HG03066 (cell line): ENCODE results near the gene RAMP2.

Experiments used
- ATAC-seq: cut with Tn5 transposase; IDR thresholded peaks from one replicate; pipeline ENCODE4 v1.9.1; 2021; ENCODE audit warnings: low read depth; ENCODE audit not compliant: unreplicated experiment

The RAMP2 gene

DNA sequence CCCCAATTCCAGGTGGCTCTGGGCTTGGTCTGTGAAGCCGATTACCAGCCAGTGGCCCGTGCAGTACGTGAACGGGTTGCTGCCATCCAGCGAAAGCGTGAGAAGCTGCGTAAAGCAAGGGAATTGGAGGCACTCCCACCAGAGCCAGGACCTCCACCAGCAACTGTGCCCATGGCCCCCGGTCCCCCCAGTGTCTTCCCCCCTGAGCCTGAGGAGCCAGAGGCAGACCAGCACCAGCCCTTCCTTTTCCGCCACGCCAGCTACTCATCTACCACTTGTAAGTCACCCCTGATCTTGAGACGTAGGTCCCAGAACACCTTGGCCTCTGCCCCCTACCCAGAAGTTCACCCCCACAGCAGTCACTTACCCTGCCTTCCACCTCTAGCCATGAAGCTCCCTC, 26.2 kb downstream of the RAMP2 start:
- ATAC-seq = no peak

DNA sequence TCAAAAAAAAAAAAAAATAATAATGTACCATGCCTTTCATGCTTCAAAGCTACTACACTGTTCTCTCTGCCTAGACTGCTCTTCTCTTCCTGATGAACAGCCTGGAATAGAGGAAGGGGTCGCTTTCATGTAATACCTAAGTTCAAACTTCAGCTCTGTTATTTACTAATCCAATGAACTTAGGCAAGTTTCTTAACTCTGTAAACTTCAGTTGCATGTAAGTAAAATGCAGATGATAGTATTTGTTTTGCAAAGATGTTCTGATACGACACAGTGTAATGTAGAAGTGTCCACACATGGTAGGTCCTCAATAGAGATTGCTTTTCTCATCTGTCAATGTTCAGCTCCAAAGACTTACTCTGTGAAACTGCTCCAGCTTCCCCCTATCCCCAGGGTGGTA, 30.9 kb downstream of the RAMP2 start:
- no peak for ATAC-seq

DNA sequence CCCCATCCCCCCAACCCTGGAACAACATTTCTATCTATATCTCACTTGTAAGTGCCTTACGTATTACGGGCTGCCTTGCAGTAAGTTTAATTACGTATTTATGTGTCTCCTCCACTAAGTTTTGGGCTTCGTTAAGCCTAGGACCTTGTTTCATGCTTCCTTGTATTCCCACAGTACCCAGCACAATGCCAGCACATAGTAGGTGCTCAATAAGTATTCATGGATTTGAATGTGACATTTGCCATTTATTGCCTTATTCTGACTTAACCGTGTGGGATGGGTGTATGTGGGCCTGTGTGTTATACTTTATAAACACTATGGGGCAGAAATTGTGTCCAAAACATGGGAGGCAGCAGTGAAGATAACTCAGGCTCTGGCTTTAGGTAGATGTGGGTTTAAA, 31.5 kb downstream of the RAMP2 start:
- ATAC-seq = no peak

DNA sequence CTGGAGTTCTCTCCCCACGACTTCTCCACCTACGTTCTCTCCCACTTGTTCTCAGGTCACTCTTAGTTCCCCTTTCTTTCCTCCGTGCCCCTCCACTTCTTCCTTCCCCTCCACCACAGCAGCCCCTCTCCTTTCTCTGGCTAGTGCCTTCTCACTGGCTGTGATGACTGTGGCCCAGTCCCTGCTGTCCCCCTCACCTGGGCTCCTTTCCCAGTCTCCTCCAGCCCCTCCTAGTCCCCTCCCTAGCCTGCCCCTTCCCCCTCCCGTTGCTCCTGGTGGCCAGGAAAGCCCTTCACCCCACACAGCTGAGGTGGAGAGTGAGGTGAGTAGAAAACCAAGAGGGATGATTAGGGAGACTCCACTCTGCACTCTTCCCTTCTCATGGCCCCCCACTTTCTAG, 34.0 kb downstream of the RAMP2 start:
- no peak for ATAC-seq

DNA sequence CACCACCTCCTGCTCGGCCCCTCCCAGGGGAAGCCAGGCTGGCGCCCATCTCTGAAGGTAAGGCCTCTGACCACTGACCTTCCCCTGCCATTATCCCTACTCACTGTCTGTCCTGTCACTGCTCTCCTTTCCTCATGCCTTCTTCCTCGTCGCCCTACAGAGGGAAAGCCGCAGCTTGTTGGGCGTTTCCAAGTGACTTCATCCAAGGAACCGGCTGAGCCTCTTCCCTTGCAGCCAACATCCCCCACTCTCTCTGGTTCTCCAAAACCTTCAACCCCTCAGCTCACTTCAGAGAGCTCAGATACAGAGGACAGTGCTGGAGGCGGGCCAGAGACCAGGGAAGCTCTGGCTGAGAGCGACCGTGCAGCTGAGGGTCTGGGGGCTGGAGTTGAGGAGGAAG, 34.4 kb downstream of the RAMP2 start:
- no peak for ATAC-seq

DNA sequence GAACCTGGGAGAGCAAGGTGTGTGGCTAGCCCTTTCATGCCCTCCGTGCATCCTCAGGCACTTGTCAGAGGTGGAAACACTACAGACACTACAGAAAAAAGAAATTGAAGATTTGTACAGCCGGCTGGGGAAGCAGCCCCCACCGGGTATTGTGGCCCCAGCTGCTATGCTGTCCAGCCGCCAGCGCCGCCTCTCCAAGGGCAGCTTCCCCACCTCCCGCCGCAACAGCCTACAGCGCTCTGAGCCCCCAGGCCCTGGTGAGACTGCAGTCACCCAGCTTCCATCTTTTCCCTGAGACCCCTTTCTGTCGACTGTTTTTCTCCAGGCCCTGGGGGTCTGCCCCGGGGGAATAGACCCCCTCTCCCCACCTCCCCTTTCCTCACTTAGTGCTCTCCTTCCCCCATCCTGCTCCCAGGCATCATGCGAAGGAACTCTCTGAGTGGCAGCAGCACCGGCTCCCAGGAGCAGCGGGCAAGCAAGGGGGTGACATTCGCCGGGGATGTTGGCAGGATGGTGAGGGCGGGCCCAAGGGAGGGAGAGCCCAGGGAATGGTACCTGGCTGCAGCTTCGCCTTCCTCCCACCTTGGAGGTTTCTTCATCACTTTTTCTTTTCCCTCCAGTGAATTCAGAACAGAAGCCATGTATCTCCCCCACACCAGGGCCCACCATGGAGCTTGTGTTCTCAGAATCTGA, 35.2 kb downstream of the RAMP2 start:
- ATAC-seq = no peak

DNA sequence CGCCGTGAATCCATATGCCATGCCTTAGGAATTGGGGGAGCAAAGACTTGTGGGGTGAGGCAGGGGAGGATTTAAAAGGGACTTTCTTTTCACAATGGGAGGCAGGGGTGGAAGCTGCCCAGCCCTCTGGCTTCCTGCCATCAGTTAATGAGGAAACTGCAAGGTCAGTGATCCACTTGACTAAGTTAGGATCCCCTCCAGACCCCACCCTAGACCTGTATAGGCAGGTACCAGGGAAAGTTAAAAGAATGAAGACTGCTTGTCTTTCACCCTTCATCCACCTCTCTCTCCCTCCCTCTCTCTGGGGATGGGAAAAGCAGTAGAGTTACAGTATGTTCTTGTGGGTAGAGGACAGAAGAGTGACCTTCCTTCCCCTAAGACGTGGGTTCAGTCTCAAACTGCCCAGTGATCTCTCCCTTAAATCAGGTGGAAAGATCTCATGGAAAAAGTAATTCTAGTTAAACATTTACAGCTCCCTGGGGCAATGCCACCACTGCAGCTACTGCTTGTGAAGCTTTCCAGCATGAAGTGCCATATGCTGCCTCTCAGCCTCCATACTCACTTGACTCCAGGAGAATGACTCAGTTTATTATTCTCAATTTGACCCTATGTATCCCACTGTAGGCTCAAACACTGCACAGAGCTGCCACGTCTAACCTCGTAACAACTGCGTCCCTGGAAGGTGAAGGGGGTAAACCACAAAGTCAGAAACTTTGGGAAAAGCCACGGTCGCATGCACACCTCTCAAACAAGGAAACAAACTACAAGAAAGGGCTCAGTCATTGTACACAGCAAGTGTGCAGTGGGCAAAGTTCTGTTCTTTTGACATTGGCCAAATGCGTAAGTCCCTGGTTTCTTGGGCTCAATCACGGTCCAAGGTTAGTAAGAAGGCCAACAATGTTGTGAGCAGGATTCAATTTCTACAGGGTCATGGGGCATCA, 36.3 kb downstream of the RAMP2 start:
- no peak for ATAC-seq

DNA sequence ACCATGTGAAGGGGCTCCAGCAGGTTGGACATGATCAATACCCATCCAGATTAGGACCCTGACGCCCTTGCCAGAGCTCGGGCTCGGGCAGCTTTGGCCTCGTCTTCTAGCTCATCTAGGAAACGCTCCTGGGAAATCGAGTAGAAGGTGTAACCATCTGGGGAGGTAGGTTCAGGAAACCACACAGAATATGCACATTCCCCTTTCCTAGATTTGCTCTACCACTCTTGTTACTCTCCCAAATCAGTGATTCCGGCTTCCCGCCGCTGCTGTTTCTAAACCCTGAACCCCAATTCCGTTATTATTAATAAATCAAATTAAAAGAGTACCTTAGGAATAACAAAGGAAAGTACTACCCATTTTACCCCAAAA, 37.0 kb downstream of the RAMP2 start:
- no peak for ATAC-seq

DNA sequence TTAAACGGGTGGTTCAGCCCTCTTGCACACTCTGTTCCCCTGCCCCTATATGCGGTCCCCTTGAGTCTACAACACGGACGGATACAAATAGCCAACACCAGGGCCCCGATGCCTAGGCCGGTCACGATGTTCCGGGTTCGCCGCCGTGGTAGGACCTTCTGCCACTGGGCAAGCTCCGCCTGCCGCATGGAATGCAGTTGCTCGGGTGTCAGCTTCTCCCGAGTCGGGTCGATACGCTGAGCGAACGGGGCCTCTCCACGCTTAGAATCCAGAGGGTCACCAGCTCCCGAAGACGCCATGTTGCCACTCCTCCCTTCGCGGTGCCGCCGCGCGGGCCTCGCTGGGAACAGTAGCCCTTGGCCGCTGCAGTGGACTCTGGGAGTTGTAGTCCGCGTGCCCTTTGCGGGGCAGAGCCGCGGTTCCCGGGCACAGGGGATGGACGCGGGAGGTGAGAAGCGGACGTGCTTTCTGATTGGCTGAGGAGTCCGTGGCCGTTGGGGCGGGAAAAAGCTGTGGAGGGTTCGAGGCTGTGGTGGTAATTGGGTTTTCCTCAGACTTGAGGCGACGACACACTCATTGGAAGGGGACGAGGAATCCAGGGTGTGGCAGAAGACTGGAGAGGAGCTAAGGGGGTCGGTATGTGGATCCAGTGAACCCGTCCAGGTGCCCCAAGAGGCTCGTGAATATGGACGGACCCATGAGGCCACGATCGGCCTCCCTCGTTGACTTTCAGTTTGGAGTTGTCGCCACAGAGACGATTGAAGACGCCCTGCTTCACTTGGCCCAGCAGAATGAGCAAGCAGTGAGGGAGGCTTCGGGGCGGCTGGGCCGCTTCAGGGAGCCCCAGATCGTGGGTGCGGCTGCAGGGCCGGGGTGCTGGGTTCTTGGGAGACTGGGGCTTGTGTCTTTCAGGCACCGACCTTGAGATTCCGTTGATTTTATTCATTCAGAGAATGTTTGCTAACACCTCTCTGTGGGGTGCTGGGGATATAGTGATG, 37.7 kb downstream of the RAMP2 start, which contains the start of the genes CNTD1 and COA3:
Gene CNTD1, plus strand, starts transcription at position 479 of the 998 bp plus-strand sequence. Its CDS starts 207 bp downstream, at position 686.
Gene COA3, minus strand, starts transcription at position 322 of the 998 bp plus-strand sequence. Its CDS starts 23 bp downstream, at position 299.
- peak; percentile 79 for ATAC-seq

DNA sequence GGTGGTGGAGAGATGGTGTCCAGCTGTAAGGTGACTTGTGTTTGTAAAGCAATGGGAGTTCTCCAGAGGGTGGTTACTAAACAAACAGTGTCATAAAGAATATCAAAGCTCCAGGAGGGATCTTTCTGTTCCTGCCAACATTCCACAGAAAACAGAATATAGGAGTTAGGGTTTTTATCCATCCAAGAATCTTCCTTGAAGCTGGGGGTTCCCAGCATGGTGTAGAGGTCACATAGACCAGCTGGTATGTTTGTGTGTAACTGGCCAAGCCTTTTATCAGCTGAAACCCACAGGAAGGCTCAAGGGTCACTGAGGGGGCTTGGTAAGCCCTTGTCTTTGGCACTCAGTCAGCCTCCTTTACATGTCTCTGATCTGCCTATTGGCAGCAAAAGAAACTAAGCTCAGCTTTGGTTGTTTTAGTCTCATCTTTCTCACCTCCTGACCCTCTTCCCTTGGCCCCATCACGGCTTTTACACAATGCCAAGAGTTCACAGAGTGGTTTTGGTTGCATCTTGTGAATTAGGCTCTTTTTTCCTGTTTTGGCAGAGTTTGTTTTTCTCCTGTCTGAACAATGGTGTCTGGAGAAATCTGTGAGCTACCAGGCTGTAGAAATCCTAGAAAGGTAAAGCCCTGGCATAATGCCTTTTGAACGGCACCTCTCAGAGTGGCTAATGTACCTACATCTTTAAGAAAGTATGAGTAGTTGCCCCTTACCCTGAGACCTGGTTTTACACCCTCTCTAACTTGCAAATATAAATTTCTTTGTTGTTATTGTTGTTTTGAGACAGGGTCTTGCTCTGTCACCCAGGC, 42.3 kb downstream of the RAMP2 start:
- no peak for ATAC-seq

DNA sequence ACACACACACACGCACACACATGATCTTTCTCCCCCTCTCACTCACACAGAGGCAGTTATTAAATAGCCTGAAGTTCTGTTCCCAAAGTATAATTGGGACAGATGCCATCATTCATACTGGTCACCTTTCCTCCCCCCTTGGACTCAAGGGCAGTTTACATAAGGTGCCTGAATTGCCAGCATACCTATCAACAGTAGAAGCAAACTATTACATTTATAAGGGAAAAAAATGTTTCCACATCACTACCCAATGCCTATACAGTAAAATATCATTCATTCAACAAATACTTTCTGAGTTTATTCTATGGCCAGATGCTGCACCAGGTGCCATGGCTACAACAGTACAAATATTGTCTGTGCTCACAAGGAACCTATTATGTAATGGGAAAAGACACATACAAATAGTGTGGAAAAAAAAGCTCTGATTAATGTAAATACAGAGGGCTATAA, 43.9 kb downstream of the RAMP2 start:
- ATAC-seq = no peak

DNA sequence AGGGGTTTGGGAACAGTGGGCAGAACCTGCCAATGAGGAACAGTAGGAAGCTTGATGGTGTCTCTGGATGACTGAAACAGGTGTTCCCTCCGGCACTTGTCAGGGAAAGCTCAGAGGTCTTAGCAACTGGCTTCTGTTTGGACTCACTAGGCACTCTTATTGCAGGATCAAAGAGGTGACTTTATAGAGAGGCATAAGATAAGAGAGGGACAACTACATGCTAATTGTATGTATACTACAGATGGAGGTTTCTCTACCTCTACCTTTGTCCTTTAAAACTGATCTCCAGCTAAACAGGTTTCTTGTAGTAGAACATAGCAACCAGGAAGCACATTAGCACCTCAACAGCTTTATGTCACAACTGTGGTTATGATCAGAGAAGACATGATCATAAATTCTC, 45.2 kb downstream of the RAMP2 start:
- no peak for ATAC-seq

DNA sequence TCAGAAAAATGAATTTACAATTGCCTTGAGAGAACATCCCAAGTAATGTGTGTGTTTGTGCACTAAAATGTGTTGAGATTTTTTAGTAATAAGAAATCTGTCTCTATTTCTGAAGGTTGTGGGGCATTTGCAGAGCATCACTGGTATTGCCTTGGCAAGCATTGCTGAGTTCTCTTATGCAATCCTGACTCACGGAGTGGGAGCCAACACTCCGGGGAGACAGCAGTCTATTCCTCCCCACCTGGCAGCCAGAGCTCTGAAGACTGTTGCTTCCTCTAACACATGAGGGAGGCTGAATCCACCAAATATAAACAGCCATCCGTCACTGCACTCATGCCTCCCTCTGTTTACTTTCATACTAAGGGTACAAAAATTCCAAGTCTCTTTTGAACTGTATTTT, 48.2 kb downstream of the RAMP2 start:
- ATAC-seq = no peak
